ENCODE measurements around the gene KNL1.
"Not testable (repeated sequence)": the region's sequence is repeated elsewhere in the genome, so short reads cannot be mapped to it uniquely, and the experiment has no call there.

DNA sequence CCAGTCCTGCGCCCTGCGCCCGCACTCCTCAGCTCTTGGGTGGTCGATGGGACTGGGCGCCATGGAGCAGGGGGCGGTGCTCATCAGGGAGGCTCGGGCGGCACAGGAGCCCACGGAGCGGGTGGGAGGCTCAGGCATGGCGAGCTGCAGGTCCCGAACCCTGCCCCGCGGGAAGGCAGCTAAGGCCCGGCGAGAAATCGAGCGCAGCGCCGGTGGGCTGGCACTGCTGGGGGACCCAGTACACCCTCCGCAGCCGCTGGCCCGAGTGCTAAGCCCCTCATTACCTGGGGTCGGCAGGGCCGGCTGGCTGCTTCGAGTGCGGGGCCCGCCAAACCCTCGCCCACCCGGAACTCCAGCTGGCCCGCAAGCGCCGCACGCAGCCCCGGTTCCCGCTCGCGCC, 82.9 kb downstream of the KNL1 start:
- not testable (repeated sequence) for TF ChIP-seq CTCF (IDR thresholded peaks at IDR 0.05; ENCODE audit: borderline replicate concordance, extremely low read depth, low read length, poor library complexity, severe bottlenecking); EZH2 (IDR thresholded peaks at IDR 0.05; ENCODE audit: borderline replicate concordance, low read depth, low read length, severe bottlenecking)

Measured in DND-41 (cell line).